ENCODE measurements around the gene NINJ2. TPM values are rescaled to one million over a fixed set of nuclear protein-coding genes. Genes with fewer than 3 reads are reported as not detected.

NINJ2 gene
- total RNA-seq: 0.65 TPM in 1 of 2 replicates, not detected in the other

GRCh38 chr12:663293-663871 lies at the start of gene NINJ2:
TSS of gene NINJ2 (minus strand) at chr12:663445. CDS start at chr12:663360, 85 bp downstream.

Other genes with a start within 250 kb of the NINJ2 start
- not detected in 2 replicates for gene B4GALNT3, start 203.5 kb downstream of the NINJ2 start, total RNA-seq
- gene WNK1, start 89.1 kb upstream of the NINJ2 start, total RNA-seq: 28.3 and 32.8 TPM in 2 replicates

Measured in epithelial cell of umbilical artery (primary cell).